K562 (cell line): Measurements from ENCODE around the gene MMP17. TPM values are rescaled to one million over a fixed set of nuclear protein-coding genes. Genes with fewer than 3 reads are reported as not detected.

Experiments
- ATF1 ChIP-seq, 2 experiments: fragments of 450-650 bp in 1 of 2; IDR thresholded peaks; 2 replicates each; pipeline ENCODE4 v1.6.1; 2016; ENCODE audit warnings: missing compliant biosample characterization in 1 of 2, missing genetic modification characterization in 1 of 2
- CBX8 ChIP-seq: fragments of 200-600 bp; sonication (generic); IDR thresholded peaks from 2 replicates; pipeline ENCODE4 v1.6.1; 2012; ENCODE audit warnings: borderline replicate concordance, mixed run types, low read depth, mild to moderate bottlenecking, moderate library complexity, mixed read lengths, low read length, control low read depth, inconsistent platforms; ENCODE audit not compliant: poor library complexity, severe bottlenecking; ENCODE audit errors: extremely low read depth
- JUN ChIP-seq, 2 experiments: sonication (generic) in 1 of 2; formaldehyde crosslinking in 1 of 2; IDR thresholded peaks; 2 replicates each; pipeline versions ENCODE4 v1.6.1 to v1.8.0; 2012 to 2022; ENCODE audit warnings: borderline replicate concordance in 2 of 2, mild to moderate bottlenecking in 2 of 2, improper control_type of control experiment in 1 of 2, low read depth in 1 of 2, low read length in 1 of 2, missing genetic modification reagents in 1 of 2
- MYNN ChIP-seq, 2 experiments: sonication (generic); formaldehyde crosslinking in 1 of 2; IDR thresholded peaks; 2 replicates each; pipeline versions ENCODE4 v1.5.0 to v1.6.1; 2016 to 2020; ENCODE audit warnings: antibody characterized with exemption in 1 of 2, missing genetic modification reagents in 1 of 2
- NCOR1 ChIP-seq: fragments of 450-650 bp; IDR thresholded peaks from 2 replicates; pipeline ENCODE4 v1.6.1; 2016; ENCODE audit warnings: mild to moderate bottlenecking, moderate library complexity
- PYGO2 ChIP-seq: fragments of 450-650 bp; IDR thresholded peaks from 2 replicates; pipeline ENCODE4 v1.6.1; 2016; ENCODE audit warnings: mild to moderate bottlenecking, missing genetic modification characterization, moderate library complexity, missing compliant biosample characterization
- U2AF1 ChIP-seq: fragments of 200-400 bp; formaldehyde crosslinking; optimal IDR thresholded peaks from 2 replicates; pipeline ENCODE3; 2017; ENCODE audit warnings: mild to moderate bottlenecking, low read depth, low read length, moderate library complexity
- ZBTB7A ChIP-seq: IDR thresholded peaks from 2 replicates; pipeline ENCODE4 v1.6.1; 2011; ENCODE audit warnings: low read depth, mild to moderate bottlenecking, low read length, moderate library complexity, borderline replicate concordance; ENCODE audit not compliant: control insufficient read depth
- ZKSCAN1 ChIP-seq: fragments of 150-350 bp; IDR thresholded peaks from 2 replicates; pipeline ENCODE4 v1.6.1; 2016; ENCODE audit warnings: low read depth, low read length
- ZNF140 ChIP-seq: fragments of 250-450 bp; sonication (Bioruptor Pico); IDR thresholded peaks from 2 replicates; pipeline ENCODE4 v1.8.0; 2021; ENCODE audit warnings: moderate library complexity, mild to moderate bottlenecking, inconsistent platforms
- ZNF696 ChIP-seq: fragments of 250-450 bp; sonication (Bioruptor Pico); conservative IDR thresholded peaks from 2 replicates; pipeline ENCODE4 v1.4.0; 2020; ENCODE audit warnings: mild to moderate bottlenecking, moderate library complexity
- polyA plus RNA-seq, 8 experiments: library from polyadenylated mRNA; depleted of rRNA in 4 of 8; stranded (reverse) in 5 of 8; unstranded in 3 of 8; fragments of >200 nt; fragmentation: Nextera tagmentation in 2 of 8; fragmentation: Illumina TruSeq in 1 of 8; extraction: Ambion mirVana in 2 of 8; extraction: Trizol in 1 of 8; gene quantifications; 2 replicates each; pipeline versions ENCODE4 v1.2.1 to v1.2.3, GENCODE V29; 2011 to 2014; ENCODE audit warnings: inconsistent platforms in 1 of 8, missing spikeins in 1 of 8
- total RNA-seq, 7 experiments: library from RNA; depleted of rRNA in 6 of 7; stranded (reverse); fragments of >200 nt in 6 of 7; fragmentation: Illumina TruSeq in 2 of 7; extraction: Trizol in 2 of 7; gene quantifications; 2 replicates each; pipeline versions ENCODE4 v1.2.1 to v1.2.3, GENCODE V29; 2011 to 2021; ENCODE audit warnings: low replicate concordance in 1 of 7
- TF ChIP-seq, protein P1 (sequence below): sonication (generic); formaldehyde crosslinking; IDR thresholded peaks from 2 replicates; pipeline ENCODE4 v1.9.0; 2022; ENCODE audit warnings: mild to moderate bottlenecking, missing genetic modification reagents
- TF ChIP-seq, protein P2 (sequence below): fragments of 450-650 bp; formaldehyde crosslinking; IDR thresholded peaks from 2 replicates; pipeline ENCODE4 v1.4.0; 2020; ENCODE audit warnings: mild to moderate bottlenecking, moderate library complexity
- TF ChIP-seq, protein P3 (sequence below): sonication (generic); formaldehyde crosslinking; IDR thresholded peaks from 2 replicates; pipeline ENCODE4 v1.8.0; 2022; ENCODE audit warnings: mild to moderate bottlenecking, low read depth, missing genetic modification reagents
- TF ChIP-seq, protein P4 (sequence below): fragments of 450-650 bp; IDR thresholded peaks from 2 replicates; pipeline ENCODE4 v1.6.1; 2017; ENCODE audit warnings: antibody characterized with exemption, mild to moderate bottlenecking
- TF ChIP-seq, protein P5 (sequence below): fragments of 450-650 bp; IDR thresholded peaks from 2 replicates; pipeline ENCODE4 v1.6.1; 2016; ENCODE audit warnings: borderline replicate concordance

The MMP17 gene
- total and polyA plus RNA-seq, 9 of the 15 experiments (the other 6 are each of a cell fraction or from before 2014, with no cell fraction given) = 1.1 to 21.2 (median 17.1) TPM; not detected in 2

DNA sequence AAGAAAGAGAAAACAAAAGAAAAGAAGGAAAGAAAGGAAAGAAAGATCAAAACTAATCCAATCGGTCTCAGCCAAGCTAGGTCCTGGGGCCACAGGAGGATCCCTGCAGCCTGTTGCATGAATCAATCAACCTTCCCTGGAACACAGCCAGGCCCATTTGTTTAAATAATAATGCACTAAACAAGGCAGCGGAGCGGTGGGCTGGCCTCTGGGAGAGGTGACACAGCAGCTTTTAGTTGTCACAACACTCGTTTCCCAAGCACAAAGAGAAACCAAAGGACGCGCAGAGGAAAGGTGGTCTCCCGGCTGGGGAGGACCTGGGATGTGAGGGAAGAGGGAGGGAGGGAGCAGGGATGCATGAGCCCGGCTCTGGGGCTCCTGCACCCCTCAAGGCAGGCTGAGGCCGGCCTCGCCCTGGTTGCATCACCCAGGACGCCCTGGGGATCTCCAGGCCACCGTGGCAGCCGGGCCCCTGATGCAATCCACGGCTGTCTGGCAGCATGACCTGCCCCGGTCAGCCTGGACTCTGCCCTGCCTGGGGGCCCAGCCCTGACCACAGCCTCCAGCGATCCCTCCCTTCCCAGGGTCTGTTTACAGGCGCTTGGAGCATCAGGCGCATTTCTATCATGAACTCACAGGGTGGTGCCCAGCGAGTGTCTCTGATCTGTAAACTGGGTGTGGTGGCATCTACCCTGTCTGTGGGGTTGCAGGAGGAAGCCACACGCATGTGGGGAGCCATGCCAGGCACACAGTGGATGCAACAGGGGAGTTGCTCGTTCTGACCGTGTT, 32.5 kb downstream of the MMP17 start (continued):
- TF ChIP-seq NCOR1 (peak; percentile 10; the same call in 1 of the 2 replicates), ZNF140 (no peak), MYNN (IDR thresholded peaks at IDR 0.05) (no peak), MYNN (CRISPR knock-in tag; IDR thresholded peaks at IDR 0.05) (no peak), PYGO2 (tag) (no peak), ZKSCAN1 (no peak), JUN (IDR thresholded peaks at IDR 0.05; ENCODE audit: borderline replicate concordance, low read depth, low read length) (0 out of 2 replicates have a peak, but pooled peaks have one; percentile 45), JUN (CRISPR knock-in tag; IDR thresholded peaks at IDR 0.05; ENCODE audit: borderline replicate concordance) (no peak), ATF1 (CRISPR knock-in tag; IDR thresholded peaks at IDR 0.05) (no peak), ATF1 (tag; IDR thresholded peaks at IDR 0.05) (peak; percentile 52), U2AF1 (no peak), CBX8 (no peak), ZNF696 (no peak), ZBTB7A (no peak)
- TF ChIP-seq, protein P1, sequence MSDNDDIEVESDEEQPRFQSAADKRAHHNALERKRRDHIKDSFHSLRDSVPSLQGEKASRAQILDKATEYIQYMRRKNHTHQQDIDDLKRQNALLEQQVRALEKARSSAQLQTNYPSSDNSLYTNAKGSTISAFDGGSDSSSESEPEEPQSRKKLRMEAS (CRISPR knock-in tag) = no peak
- TF ChIP-seq, protein P2, sequence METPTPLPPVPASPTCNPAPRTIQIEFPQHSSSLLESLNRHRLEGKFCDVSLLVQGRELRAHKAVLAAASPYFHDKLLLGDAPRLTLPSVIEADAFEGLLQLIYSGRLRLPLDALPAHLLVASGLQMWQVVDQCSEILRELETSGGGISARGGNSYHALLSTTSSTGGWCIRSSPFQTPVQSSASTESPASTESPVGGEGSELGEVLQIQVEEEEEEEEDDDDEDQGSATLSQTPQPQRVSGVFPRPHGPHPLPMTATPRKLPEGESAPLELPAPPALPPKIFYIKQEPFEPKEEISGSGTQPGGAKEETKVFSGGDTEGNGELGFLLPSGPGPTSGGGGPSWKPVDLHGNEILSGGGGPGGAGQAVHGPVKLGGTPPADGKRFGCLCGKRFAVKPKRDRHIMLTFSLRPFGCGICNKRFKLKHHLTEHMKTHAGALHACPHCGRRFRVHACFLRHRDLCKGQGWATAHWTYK (CRISPR knock-in tag) = peak; percentile 37; the same call in 1 of the 2 replicates
- TF ChIP-seq, protein P3, sequence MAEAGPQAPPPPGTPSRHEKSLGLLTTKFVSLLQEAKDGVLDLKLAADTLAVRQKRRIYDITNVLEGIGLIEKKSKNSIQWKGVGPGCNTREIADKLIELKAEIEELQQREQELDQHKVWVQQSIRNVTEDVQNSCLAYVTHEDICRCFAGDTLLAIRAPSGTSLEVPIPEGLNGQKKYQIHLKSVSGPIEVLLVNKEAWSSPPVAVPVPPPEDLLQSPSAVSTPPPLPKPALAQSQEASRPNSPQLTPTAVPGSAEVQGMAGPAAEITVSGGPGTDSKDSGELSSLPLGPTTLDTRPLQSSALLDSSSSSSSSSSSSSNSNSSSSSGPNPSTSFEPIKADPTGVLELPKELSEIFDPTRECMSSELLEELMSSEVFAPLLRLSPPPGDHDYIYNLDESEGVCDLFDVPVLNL (CRISPR knock-in tag) = no peak
- TF ChIP-seq, protein P4, sequence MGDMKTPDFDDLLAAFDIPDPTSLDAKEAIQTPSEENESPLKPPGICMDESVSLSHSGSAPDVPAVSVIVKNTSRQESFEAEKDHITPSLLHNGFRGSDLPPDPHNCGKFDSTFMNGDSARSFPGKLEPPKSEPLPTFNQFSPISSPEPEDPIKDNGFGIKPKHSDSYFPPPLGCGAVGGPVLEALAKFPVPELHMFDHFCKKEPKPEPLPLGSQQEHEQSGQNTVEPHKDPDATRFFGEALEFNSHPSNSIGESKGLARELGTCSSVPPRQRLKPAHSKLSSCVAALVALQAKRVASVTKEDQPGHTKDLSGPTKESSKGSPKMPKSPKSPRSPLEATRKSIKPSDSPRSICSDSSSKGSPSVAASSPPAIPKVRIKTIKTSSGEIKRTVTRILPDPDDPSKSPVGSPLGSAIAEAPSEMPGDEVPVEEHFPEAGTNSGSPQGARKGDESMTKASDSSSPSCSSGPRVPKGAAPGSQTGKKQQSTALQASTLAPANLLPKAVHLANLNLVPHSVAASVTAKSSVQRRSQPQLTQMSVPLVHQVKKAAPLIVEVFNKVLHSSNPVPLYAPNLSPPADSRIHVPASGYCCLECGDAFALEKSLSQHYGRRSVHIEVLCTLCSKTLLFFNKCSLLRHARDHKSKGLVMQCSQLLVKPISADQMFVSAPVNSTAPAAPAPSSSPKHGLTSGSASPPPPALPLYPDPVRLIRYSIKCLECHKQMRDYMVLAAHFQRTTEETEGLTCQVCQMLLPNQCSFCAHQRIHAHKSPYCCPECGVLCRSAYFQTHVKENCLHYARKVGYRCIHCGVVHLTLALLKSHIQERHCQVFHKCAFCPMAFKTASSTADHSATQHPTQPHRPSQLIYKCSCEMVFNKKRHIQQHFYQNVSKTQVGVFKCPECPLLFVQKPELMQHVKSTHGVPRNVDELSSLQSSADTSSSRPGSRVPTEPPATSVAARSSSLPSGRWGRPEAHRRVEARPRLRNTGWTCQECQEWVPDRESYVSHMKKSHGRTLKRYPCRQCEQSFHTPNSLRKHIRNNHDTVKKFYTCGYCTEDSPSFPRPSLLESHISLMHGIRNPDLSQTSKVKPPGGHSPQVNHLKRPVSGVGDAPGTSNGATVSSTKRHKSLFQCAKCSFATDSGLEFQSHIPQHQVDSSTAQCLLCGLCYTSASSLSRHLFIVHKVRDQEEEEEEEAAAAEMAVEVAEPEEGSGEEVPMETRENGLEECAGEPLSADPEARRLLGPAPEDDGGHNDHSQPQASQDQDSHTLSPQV = peak; percentile 92
- TF ChIP-seq, protein P5, sequence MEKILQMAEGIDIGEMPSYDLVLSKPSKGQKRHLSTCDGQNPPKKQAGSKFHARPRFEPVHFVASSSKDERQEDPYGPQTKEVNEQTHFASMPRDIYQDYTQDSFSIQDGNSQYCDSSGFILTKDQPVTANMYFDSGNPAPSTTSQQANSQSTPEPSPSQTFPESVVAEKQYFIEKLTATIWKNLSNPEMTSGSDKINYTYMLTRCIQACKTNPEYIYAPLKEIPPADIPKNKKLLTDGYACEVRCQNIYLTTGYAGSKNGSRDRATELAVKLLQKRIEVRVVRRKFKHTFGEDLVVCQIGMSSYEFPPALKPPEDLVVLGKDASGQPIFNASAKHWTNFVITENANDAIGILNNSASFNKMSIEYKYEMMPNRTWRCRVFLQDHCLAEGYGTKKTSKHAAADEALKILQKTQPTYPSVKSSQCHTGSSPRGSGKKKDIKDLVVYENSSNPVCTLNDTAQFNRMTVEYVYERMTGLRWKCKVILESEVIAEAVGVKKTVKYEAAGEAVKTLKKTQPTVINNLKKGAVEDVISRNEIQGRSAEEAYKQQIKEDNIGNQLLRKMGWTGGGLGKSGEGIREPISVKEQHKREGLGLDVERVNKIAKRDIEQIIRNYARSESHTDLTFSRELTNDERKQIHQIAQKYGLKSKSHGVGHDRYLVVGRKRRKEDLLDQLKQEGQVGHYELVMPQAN = peak; percentile 34; the same call in 1 of the 2 replicates
